ENCODE data around the gene GFRA1. TPM values are rescaled to one million over a fixed set of nuclear protein-coding genes. Genes with fewer than 3 reads are reported as not detected.

The GFRA1 gene, protein sequence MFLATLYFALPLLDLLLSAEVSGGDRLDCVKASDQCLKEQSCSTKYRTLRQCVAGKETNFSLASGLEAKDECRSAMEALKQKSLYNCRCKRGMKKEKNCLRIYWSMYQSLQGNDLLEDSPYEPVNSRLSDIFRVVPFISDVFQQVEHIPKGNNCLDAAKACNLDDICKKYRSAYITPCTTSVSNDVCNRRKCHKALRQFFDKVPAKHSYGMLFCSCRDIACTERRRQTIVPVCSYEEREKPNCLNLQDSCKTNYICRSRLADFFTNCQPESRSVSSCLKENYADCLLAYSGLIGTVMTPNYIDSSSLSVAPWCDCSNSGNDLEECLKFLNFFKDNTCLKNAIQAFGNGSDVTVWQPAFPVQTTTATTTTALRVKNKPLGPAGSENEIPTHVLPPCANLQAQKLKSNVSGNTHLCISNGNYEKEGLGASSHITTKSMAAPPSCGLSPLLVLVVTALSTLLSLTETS
- 17.0 and 46.3 TPM in 2 replicates for total RNA-seq (2014; rRNA removed; shearing (Covaris generic))

DNA sequence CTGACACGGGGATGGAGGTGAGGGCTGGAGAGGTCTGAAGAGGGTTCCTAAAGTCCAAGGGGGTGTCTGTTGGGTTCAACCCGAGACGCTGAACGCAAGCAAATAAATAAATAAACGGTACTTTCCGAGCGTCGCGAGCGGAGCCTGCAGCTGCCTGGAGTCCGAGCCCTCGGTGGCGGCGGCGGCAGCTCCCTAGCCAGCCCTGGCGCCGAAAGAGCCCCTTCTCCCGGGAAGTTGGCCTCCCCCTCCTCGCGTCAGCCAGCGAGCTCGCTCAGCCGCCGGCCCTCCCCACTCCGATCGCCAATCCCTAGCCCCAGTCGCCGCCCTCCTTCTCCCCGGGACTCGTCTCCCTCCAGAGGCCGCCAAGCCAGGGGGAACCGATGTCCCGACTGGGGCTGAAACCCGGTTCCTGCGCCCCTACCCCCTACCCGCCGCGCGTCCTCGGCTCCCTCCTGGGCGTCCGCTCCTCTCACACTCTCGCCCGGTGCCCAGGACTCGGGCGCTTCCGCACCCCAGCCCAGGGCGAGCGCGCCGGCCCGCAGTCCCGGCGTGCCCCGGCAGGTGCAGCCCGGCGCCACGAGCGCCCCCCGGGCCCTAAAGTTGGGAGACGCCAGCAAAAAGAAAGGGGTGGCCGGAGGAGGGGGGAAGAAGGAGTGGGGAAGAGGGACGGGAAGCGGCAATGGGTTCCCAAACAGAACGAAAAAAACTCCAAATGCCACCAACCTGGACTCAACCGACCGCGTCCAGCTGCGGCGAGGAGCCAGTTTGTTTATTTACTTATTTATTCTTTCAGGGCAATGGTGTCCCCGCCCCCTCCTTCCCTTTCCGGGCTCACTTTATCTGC is at the start of gene GFRA1:
TSS of gene GFRA1 (minus strand) at position 767 of the 844 bp plus-strand sequence. CDS start 1,177 bp downstream, outside the sequence.
- Histone ChIP-seq H3K9me3 (replicated peaks) (no peaks in the 10 kb centered on the region), H3K27ac (no peak within 1 kb of the TSS), H3K36me3 (peaks cover 6% of the 10 kb centered on the region; the same call in 1 of the 2 replicates), H3K27me3 (replicated peaks) (peaks cover 17% of the 10 kb centered on the region), H3K4me3 (peak within 1 kb of the TSS; percentile 55), H3K4me1 (replicated peaks) (peaks cover 28% of the 10 kb centered on the region)
- peak; percentile 60 to 63 for DNase-seq (ENCODE audit: low read depth in 1 of 2, low spot score in 2 of 2)

DNA sequence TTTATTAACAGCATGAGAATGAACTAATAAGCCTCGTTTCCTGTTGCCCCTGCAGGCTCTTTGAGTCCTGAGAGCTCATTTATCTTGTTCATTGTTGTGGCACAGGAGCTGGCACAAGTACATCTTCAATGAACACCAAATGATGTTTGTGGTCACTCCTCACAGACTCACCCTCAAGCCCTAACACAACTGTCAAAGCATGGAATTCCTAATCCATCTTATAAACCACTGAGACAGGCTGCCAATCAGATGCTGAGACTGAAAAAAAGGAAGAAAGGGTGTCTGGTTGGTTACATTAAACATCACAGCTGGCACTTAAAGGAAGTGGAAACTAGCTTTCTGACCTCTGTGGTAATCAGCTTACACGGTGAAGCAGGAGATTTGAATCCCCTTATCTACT is 43.5 kb upstream of the GFRA1 start:
- Histone ChIP-seq H3K36me3 (no peaks in the 10 kb centered on the region), H3K4me1 (replicated peaks) (no peaks in the 10 kb centered on the region), H3K9me3 (replicated peaks) (no peaks in the 10 kb centered on the region), H3K4me3 (no peak overlapping the region), H3K27me3 (replicated peaks) (no peaks in the 10 kb centered on the region), H3K27ac (no peak overlapping the region)
- no peak for DNase-seq (ENCODE audit: low read depth in 1 of 2, low spot score in 2 of 2)

DNA sequence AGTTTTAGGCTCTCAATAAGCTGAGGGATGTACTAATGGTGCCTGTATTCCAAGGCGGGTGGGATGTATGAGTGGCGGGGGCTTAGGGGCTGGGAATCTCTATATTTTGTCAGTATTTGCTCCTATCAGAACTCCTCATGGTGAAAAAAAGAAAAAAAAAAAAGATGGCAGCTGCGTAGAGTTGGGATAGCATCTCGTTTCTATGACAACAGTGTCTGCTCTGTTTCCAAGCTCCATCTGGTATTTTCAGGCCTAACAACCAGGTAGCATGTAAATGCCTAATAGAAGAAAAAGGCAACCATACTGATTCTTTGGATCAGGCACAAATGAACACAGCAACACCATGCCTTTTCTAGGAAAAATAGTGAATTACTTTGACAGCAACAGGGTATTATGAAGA is 39.5 kb upstream of the GFRA1 start:
- H3K36me3 ChIP-seq = no peaks in the 10 kb centered on the region
- H3K27me3 ChIP-seq (replicated peaks) = no peaks in the 10 kb centered on the region
- no peak for DNase-seq (ENCODE audit: low read depth in 1 of 2, low spot score in 2 of 2)
- no peaks in the 10 kb centered on the region for H3K4me1 ChIP-seq (replicated peaks)
- no peak overlapping the region for H3K4me3 ChIP-seq
- no peak overlapping the region for H3K27ac ChIP-seq
- no peaks in the 10 kb centered on the region for H3K9me3 ChIP-seq (replicated peaks)

DNA sequence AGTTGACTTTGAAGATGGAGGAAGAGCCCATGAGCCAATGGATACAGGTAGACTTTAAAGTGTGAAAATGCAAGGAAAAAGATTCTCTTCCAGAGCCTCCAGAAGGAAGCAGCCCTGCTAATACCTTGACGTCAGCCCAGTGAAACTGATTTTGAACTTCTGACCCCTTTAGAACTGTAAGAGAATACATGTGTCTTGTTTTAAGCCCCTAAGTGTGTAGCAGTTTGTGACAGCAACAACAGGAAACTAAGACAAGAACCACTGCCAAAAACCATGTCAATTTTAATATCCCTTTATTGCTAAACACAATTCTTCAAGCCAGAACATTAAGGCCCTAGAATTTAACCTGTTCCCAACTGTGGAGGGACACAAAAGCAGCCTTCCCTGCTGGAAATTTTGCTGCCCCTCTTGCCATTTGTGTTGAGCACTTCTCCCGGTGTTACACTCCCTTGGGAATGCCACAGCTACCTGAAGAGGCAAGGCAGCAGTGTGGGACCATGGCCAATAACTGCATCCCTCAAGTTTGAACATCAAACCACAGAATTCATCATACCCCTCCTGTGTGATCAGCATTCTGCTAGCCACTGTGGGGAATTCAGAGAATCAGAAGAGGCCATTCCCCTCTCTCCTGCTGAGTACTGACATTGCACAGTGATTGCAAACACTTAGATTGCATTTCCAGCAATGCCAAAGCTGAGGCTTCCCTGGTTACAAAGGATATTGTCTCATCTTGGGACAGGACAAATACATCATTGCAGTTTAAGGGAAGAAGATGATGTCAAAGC is 38.9 kb upstream of the GFRA1 start:
- DNase-seq (ENCODE audit: low read depth in 1 of 2, low spot score in 2 of 2) = no peak
- Histone ChIP-seq H3K27me3 (replicated peaks) (no peaks in the 10 kb centered on the region), H3K36me3 (no peaks in the 10 kb centered on the region), H3K9me3 (replicated peaks) (no peaks in the 10 kb centered on the region), H3K4me1 (replicated peaks) (no peaks in the 10 kb centered on the region), H3K4me3 (no peak overlapping the region), H3K27ac (no peak overlapping the region)

DNA sequence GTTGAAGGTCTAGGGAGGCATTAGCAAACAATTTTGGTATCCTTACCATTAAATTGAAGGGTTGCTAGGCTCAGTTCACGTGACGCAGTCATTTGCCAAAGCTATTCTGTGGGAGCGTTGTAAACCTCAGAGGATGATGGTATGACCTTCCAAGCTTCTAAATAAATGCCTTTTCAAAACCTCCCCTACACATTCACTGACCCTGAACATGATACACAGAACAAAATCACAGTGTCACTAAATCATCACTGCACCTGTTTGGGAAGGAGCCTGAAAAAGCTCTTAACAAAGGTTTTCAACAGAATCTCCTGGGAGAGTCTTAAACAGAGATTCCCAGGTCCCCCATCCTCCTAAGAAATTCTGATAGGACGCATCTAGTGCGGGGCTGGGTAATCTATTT is 38.0 kb upstream of the GFRA1 start:
- Histone ChIP-seq H3K27ac (no peak overlapping the region), H3K36me3 (no peaks in the 10 kb centered on the region), H3K9me3 (replicated peaks) (no peaks in the 10 kb centered on the region), H3K27me3 (replicated peaks) (no peaks in the 10 kb centered on the region), H3K4me1 (replicated peaks) (no peaks in the 10 kb centered on the region), H3K4me3 (no peak overlapping the region)
- DNase-seq (ENCODE audit: low read depth in 1 of 2, low spot score in 2 of 2) = no peak

DNA sequence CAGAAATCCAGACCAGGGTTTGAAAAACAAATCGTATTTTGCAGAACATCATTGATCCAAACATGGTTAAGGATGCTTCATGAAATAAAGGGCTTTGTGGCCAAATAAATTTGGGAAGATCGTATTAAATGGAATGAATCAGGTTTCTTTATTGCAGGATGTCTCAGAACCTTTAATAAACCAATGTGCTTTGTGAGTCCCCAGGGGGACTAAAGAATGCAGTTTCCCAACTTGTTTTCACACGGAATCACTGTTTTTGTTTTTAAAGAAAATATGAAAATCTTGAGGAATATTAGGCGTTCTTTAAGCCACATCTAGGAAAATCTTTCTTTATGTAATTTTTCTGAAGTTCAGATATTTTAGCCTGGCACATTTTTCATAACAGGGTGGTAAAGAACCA is 34.4 kb upstream of the GFRA1 start:
- no peaks in the 10 kb centered on the region for H3K4me1 ChIP-seq (replicated peaks)
- no peak for DNase-seq (ENCODE audit: low read depth in 1 of 2, low spot score in 2 of 2)
- H3K27me3 ChIP-seq (replicated peaks) = no peaks in the 10 kb centered on the region; the same call in 1 of the 2 replicates
- H3K9me3 ChIP-seq (replicated peaks) = no peaks in the 10 kb centered on the region
- H3K27ac ChIP-seq = no peak overlapping the region
- no peaks in the 10 kb centered on the region for H3K36me3 ChIP-seq
- H3K4me3 ChIP-seq = no peak overlapping the region

DNA sequence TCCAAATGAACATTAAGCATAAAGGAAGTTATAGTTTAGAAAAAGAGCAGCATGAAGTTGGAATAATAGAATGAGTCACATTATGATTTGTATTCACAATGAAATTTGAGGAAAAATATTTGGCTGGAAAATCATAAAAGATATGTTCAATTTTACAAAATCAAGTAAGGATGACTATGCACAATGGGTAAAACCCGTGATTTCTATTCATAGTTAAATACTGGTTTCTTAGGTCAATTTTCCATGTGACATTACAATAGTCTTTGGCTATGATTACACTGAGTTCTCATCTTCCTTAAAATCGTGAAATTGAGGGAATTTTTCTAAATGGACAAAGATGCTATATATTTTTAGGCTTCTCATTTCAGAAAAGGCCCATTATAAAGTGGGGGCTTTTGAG is 33.8 kb upstream of the GFRA1 start:
- no peak overlapping the region for H3K4me3 ChIP-seq
- no peaks in the 10 kb centered on the region for H3K36me3 ChIP-seq
- H3K27ac ChIP-seq = no peak overlapping the region
- DNase-seq (ENCODE audit: low read depth in 1 of 2, low spot score in 2 of 2) = no peak
- H3K27me3 ChIP-seq (replicated peaks) = no peaks in the 10 kb centered on the region; the same call in 1 of the 2 replicates
- no peaks in the 10 kb centered on the region for H3K9me3 ChIP-seq (replicated peaks)
- H3K4me1 ChIP-seq (replicated peaks) = no peaks in the 10 kb centered on the region

DNA sequence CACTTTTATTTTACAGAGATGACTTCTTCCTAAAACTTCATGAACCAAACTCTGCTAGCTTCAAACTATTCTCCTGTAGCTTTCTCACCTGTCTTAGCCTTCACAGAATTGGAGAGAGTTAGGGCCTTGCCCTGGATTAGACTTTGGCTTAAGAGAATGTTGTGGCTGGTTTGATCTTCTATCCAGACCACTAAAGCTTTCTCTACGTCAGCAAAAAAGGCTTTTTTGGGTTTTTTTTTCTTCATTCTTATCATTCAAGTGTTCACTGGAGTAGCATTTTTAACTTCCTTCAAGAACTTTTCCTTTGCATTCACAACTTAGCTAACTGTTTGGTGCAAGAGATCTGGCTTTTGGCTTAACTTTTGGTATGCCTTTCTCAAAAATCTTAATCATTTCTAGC is 31.9 kb upstream of the GFRA1 start:
- Histone ChIP-seq H3K36me3 (no peaks in the 10 kb centered on the region), H3K4me1 (replicated peaks) (no peaks in the 10 kb centered on the region), H3K9me3 (replicated peaks) (no peaks in the 10 kb centered on the region)

DNA sequence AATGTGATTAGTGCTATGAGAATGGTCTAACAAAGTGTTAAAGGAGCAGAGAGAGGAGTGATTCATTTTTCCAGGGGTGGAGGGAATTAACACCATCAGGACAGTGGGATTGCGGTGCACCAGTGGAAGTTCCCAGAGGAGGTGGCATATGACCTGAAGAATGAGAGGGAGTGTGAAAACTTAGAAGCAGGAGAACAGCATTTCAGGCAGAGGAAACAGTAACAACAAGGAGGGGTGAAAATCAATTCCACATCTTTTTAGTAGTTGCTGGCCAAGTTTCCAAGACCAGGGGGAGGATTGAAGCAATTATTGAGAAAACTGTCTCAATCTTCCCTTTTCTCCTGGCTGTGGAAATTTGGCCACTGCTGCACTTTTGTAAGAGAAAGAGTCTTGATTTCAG is 27.5 kb upstream of the GFRA1 start:
- no peaks in the 10 kb centered on the region for H3K36me3 ChIP-seq
- DNase-seq (ENCODE audit: low read depth in 1 of 2, low spot score in 2 of 2) = no peak
- H3K4me3 ChIP-seq = no peak overlapping the region
- H3K4me1 ChIP-seq (replicated peaks) = no peaks in the 10 kb centered on the region
- no peak overlapping the region for H3K27ac ChIP-seq
- peaks cover 6% of the 10 kb centered on the region; the same call in 1 of the 2 replicates for H3K27me3 ChIP-seq (replicated peaks)
- no peaks in the 10 kb centered on the region for H3K9me3 ChIP-seq (replicated peaks)

More for the DNA sequence above, 31.9 kb upstream of the GFRA1 start:
- Histone ChIP-seq H3K27me3 (replicated peaks) (no peaks in the 10 kb centered on the region; the same call in 1 of the 2 replicates), H3K27ac (no peak overlapping the region), H3K4me3 (no peak overlapping the region)
- no peak for DNase-seq (ENCODE audit: low read depth in 1 of 2, low spot score in 2 of 2)

DNA sequence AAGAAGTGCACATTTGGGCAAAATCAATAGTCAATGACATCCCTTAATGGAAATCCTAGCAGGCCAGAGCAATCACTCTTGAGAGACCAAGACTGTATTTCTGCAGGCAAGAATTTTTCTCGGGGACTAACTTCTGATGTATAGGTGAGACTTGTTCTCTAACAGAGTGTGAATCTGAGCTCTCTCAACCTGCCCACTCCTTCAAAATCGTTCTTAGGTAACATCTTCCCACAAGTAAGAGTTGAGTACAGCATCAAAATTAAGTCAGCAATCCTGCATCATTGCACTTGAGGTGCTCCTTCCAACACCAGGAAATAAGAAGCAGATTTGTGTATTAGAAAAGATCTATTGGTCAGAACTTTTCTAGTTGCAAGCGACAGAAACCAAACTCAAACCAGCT is 25.6 kb upstream of the GFRA1 start:
- Histone ChIP-seq H3K36me3 (no peaks in the 10 kb centered on the region), H3K9me3 (replicated peaks) (no peaks in the 10 kb centered on the region)
- DNase-seq (ENCODE audit: low read depth in 1 of 2, low spot score in 2 of 2) = no peak

DNA sequence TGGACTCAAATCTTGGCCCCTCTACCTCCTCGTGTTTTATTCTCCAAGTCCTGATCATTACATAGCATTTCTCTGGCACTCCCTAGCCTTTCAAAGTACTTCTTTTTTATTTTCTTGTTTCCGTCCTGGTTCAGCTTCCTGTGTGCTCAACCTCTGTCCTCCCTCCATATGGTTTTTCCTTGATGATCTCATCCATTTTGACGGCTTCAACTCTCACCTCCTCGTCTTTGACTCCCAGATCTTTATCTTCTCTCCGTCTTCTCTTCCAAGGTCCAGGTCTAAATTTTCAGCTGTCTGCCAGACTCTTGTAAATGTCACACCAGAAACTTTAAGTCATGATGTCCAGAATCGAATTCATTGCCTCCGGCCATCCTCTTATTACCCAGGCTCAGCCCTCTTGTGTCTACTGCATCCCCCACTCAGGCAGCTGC is 23.3 kb upstream of the GFRA1 start:
- H3K27me3 ChIP-seq (replicated peaks) = 0 out of 2 replicates have a peak, but pooled peaks cover 6% of the 10 kb centered on the region
- no peaks in the 10 kb centered on the region for H3K4me1 ChIP-seq (replicated peaks)
- H3K36me3 ChIP-seq = no peaks in the 10 kb centered on the region
- DNase-seq (ENCODE audit: low read depth in 1 of 2, low spot score in 2 of 2) = no peak
- no peak overlapping the region for H3K27ac ChIP-seq
- H3K4me3 ChIP-seq = no peak overlapping the region
- no peaks in the 10 kb centered on the region for H3K9me3 ChIP-seq (replicated peaks)

More for the DNA sequence above, 25.6 kb upstream of the GFRA1 start:
- Histone ChIP-seq H3K27me3 (replicated peaks) (peaks cover 6% of the 10 kb centered on the region; the same call in 1 of the 2 replicates), H3K4me3 (no peak overlapping the region), H3K27ac (no peak overlapping the region), H3K4me1 (replicated peaks) (no peaks in the 10 kb centered on the region)

DNA sequence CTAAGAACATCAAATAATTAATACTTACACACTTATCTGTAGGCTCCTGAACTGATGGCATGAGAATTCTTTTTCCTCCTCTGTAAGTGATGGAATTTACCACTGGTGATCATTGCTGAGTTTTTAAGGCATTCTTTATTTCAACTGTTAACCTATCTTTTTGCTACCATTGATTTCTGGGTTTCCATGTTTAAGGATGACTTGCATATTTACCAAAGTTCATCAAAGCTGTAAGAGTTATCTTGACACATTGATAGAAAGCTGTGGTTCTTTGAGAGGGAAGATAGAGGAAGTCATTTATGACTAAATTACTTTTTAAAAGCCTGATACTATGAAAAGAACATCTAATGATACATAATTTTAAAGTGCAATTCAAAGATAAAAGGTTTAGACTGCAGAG is 19.5 kb upstream of the GFRA1 start:
- Histone ChIP-seq H3K27me3 (replicated peaks) (0 out of 2 replicates have a peak, but pooled peaks cover under 1% of the 10 kb centered on the region), H3K4me3 (no peak overlapping the region), H3K36me3 (no peaks in the 10 kb centered on the region), H3K27ac (no peak overlapping the region), H3K9me3 (replicated peaks) (no peaks in the 10 kb centered on the region), H3K4me1 (replicated peaks) (no peaks in the 10 kb centered on the region)
- DNase-seq (ENCODE audit: low read depth in 1 of 2, low spot score in 2 of 2) = no peak

DNA sequence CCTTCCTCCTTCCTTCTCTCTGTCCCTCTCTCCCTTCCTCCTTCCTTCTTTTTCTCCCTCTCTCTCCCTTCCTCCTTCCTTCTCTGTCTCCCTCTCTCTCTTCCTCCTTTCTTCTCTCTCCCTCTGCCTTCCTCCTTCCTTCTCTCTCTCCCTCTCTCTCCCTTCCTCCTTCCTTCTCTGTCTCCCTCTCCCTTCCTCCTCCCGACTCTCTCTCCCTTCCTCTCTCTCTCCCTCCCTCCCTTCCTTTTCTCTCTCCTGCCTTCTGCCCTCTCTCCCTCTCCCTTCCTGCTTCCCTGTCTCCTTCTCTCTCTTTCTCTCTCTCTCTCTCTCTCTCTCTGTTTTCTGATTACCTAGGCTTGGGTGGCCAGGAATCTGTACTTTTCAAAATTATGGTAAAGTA is 16.6 kb upstream of the GFRA1 start:
- Histone ChIP-seq H3K27ac (no peak overlapping the region), H3K27me3 (replicated peaks) (no peaks in the 10 kb centered on the region), H3K4me3 (no peak overlapping the region), H3K36me3 (no peaks in the 10 kb centered on the region), H3K9me3 (replicated peaks) (no peaks in the 10 kb centered on the region), H3K4me1 (replicated peaks) (no peaks in the 10 kb centered on the region)
- no peak for DNase-seq (ENCODE audit: low read depth in 1 of 2, low spot score in 2 of 2)

Data from SJSA1 (cell line).